T-helper 17 cell (primary cell): ENCODE measurements around the gene PLPP2. TPM values are rescaled to one million over a fixed set of nuclear protein-coding genes. Genes with fewer than 3 reads are reported as not detected.
A peak's percentile ranks its signal among the peaks of the same experiment; 100 is the strongest.

Source experiments
- ATAC-seq: fragments of 150-1000 bp; cut with Tn5 transposase; 2 replicates; pipeline ENCODE4 v1.10.0; 2021; ENCODE audit warnings: mild to moderate bottlenecking, moderate library complexity
- DNase-seq, 3 donors: peaks; one replicate each; pipeline versions ENCODE4 v3.0.0 to v3.0.0-alpha.2; 2020 to 2021
- H3K9me3 ChIP-seq: one replicate; pipeline ENCODE4 v1.7.0; 2013; ENCODE audit warnings: low read length, mild to moderate bottlenecking; ENCODE audit not compliant: control insufficient read depth, poor library complexity, severe bottlenecking
- H3K27ac Mint-ChIP-seq: one replicate; pipeline ENCODE4 v1.8.0; 2022; ENCODE audit warnings: mild to moderate bottlenecking, moderate library complexity, mixed read lengths
- H3K27me3 Mint-ChIP-seq: one replicate; pipeline ENCODE4 v1.8.0; 2022; ENCODE audit warnings: mixed read lengths
- H3K36me3 Mint-ChIP-seq: one replicate; pipeline ENCODE4 v1.8.0; 2022; ENCODE audit warnings: low read depth, mixed read lengths
- H3K4me1 Mint-ChIP-seq: one replicate; pipeline ENCODE4 v1.8.0; 2022; ENCODE audit warnings: mild to moderate bottlenecking, mixed read lengths
- H3K4me3 Mint-ChIP-seq: one replicate; pipeline ENCODE4 v1.8.0; 2022; ENCODE audit warnings: mild to moderate bottlenecking, moderate library complexity, mixed read lengths
- total RNA-seq, 4 donors: library from RNA in 2 of 4; stranded (reverse) in 2 of 4; gene quantifications; one replicate each; pipeline ENCODE4 v1.2.3 and lab custom pipeline; 2022 to 2026

The PLPP2 gene
- total RNA-seq, 2 donors from 2014 or later = 0.60 to 2.3 TPM

GRCh38 chr19:310141-310651 is 19.0 kb upstream of the PLPP2 start:
- H3K9me3 ChIP-seq = no peaks in the 10 kb centered on the region
- H3K4me1 Mint-ChIP-seq = no peaks in the 10 kb centered on the region
- DNase-seq = no peak
- H3K27me3 Mint-ChIP-seq = no peaks in the 10 kb centered on the region
- no peak overlapping the region for H3K4me3 Mint-ChIP-seq
- H3K36me3 Mint-ChIP-seq = peaks cover 4% of the 10 kb centered on the region
- ATAC-seq = no peak
- no peak overlapping the region for H3K27ac Mint-ChIP-seq

GRCh38 chr19:309206-309565 is 18.0 kb upstream of the PLPP2 start:
- H3K27me3 Mint-ChIP-seq = no peaks in the 10 kb centered on the region
- no peaks in the 10 kb centered on the region for H3K9me3 ChIP-seq
- H3K4me3 Mint-ChIP-seq = no peak overlapping the region
- H3K4me1 Mint-ChIP-seq = no peaks in the 10 kb centered on the region
- H3K27ac Mint-ChIP-seq = no peak overlapping the region
- DNase-seq = no peak
- ATAC-seq = no peak
- peaks cover 5% of the 10 kb centered on the region for H3K36me3 Mint-ChIP-seq

- no peak overlapping the region for H3K4me3 Mint-ChIP-seq
- peaks cover 5% of the 10 kb centered on the region for H3K36me3 Mint-ChIP-seq
- H3K27me3 Mint-ChIP-seq = no peaks in the 10 kb centered on the region
- no peaks in the 10 kb centered on the region for H3K9me3 ChIP-seq
- H3K4me1 Mint-ChIP-seq = no peaks in the 10 kb centered on the region
- ATAC-seq (no peak), DNase-seq (no peak)
- H3K27ac Mint-ChIP-seq = no peak overlapping the region
Measured at GRCh38 chr19:308471-309205, 17.4 kb upstream of the PLPP2 start.

- Mint-ChIP-seq H3K4me3 (no peak overlapping the region), H3K36me3 (peaks cover 5% of the 10 kb centered on the region), H3K27ac (no peak overlapping the region), H3K27me3 (no peaks in the 10 kb centered on the region), H3K4me1 (no peaks in the 10 kb centered on the region)
- no peaks in the 10 kb centered on the region for H3K9me3 ChIP-seq
- ATAC-seq = no peak
- DNase-seq = no peak
Measured at GRCh38 chr19:307793-308420, 16.7 kb upstream of the PLPP2 start.

GRCh38 chr19:307111-307531 is 15.9 kb upstream of the PLPP2 start:
- Mint-ChIP-seq H3K4me3 (no peak overlapping the region), H3K27me3 (no peaks in the 10 kb centered on the region), H3K27ac (no peak overlapping the region), H3K36me3 (peaks cover 5% of the 10 kb centered on the region), H3K4me1 (no peaks in the 10 kb centered on the region)
- no peaks in the 10 kb centered on the region for H3K9me3 ChIP-seq
- no peak for ATAC-seq
- no peak for DNase-seq

- no peak overlapping the region for H3K27ac Mint-ChIP-seq
- no peaks in the 10 kb centered on the region for H3K9me3 ChIP-seq
- H3K4me3 Mint-ChIP-seq = no peak overlapping the region
- peaks cover 5% of the 10 kb centered on the region for H3K36me3 Mint-ChIP-seq
- ATAC-seq (no peak), DNase-seq (no peak)
- no peaks in the 10 kb centered on the region for H3K27me3 Mint-ChIP-seq
- H3K4me1 Mint-ChIP-seq = peaks cover 1% of the 10 kb centered on the region
Measured at GRCh38 chr19:306151-306900, 15.1 kb upstream of the PLPP2 start.

- Mint-ChIP-seq H3K4me1 (peaks cover 3% of the 10 kb centered on the region), H3K27me3 (no peaks in the 10 kb centered on the region), H3K27ac (no peak overlapping the region), H3K4me3 (no peak overlapping the region), H3K36me3 (peaks cover 5% of the 10 kb centered on the region)
- DNase-seq (no peak), ATAC-seq (no peak)
- H3K9me3 ChIP-seq = no peaks in the 10 kb centered on the region
Measured at GRCh38 chr19:305240-306150, 14.3 kb upstream of the PLPP2 start.

GRCh38 chr19:296476-297225 is 5.4 kb upstream of the PLPP2 start:
- no peak for DNase-seq
- Mint-ChIP-seq H3K27ac (no peak overlapping the region), H3K36me3 (no peaks in the 10 kb centered on the region), H3K4me1 (peaks cover 8% of the 10 kb centered on the region), H3K4me3 (no peak overlapping the region), H3K27me3 (peaks cover 38% of the 10 kb centered on the region)
- no peak for ATAC-seq
- no peaks in the 10 kb centered on the region for H3K9me3 ChIP-seq

- peaks cover 5% of the 10 kb centered on the region for H3K4me1 Mint-ChIP-seq
- no peaks in the 10 kb centered on the region for H3K36me3 Mint-ChIP-seq
- H3K27me3 Mint-ChIP-seq = peaks cover 38% of the 10 kb centered on the region
- no peak overlapping the region for H3K27ac Mint-ChIP-seq
- DNase-seq (no peak), ATAC-seq (no peak)
- no peaks in the 10 kb centered on the region for H3K9me3 ChIP-seq
- no peak overlapping the region for H3K4me3 Mint-ChIP-seq
Measured at GRCh38 chr19:295687-296370, 4.6 kb upstream of the PLPP2 start.

GRCh38 chr19:294946-295686 is 3.9 kb upstream of the PLPP2 start:
- Mint-ChIP-seq H3K4me1 (peaks cover 5% of the 10 kb centered on the region), H3K36me3 (no peaks in the 10 kb centered on the region), H3K27ac (no peak overlapping the region), H3K4me3 (peak overlapping the region; percentile 31), H3K27me3 (peaks cover 39% of the 10 kb centered on the region)
- ATAC-seq = peak; percentile 66
- H3K9me3 ChIP-seq = no peaks in the 10 kb centered on the region
- peak in 1 of 3 donors; percentile 31 for DNase-seq

GRCh38 chr19:294341-294945 is 3.2 kb upstream of the PLPP2 start:
- Mint-ChIP-seq H3K4me3 (peak overlapping the region; percentile 31), H3K36me3 (no peaks in the 10 kb centered on the region), H3K27ac (no peak overlapping the region), H3K27me3 (peaks cover 44% of the 10 kb centered on the region), H3K4me1 (peaks cover 7% of the 10 kb centered on the region)
- no peak for DNase-seq
- no peaks in the 10 kb centered on the region for H3K9me3 ChIP-seq
- no peak for ATAC-seq
